K562 (cell line): Measurements from ENCODE around the gene OXTR. TPM values are rescaled to one million over a fixed set of nuclear protein-coding genes. Genes with fewer than 3 reads are reported as not detected.

Experiments used
- ATAC-seq: fragments of 200-7000 bp; cut with Tn5 transposase; 3 replicates; pipeline ENCODE4 v1.9.1; 2020; ENCODE audit warnings: moderate library complexity
- BruUV-seq: library from RNA; stranded (reverse); fragments of 400-500 nt; replicated peaks from 2 replicates; lab custom pipeline; 2021; lab: Mats Ljungman, UMichigan
- CTCF ChIA-PET: fragments of 300-600 bp; formaldehyde crosslinking; extraction: SDS; loops from one replicate; lab custom pipeline; 2021; ENCODE audit warnings: low intra/inter-chr PET ratio; lab: Yijun Ruan, JAX
- POLR2A ChIA-PET: fragments of 300-600, 350-650 bp; sonication (Branson Sonifier 250); formaldehyde crosslinking; extraction: SDS; loops from one replicate; lab custom pipeline; 2021; ENCODE audit warnings: antibody characterized with exemption, inconsistent platforms; lab: Yijun Ruan, JAX
- DNase-seq, 4 experiments: peaks; one replicate each; pipeline versions ENCODE4 v3.0.0 to v3.0.0-alpha.2; 2011 to 2018; ENCODE audit warnings: low spot score in 3 of 4, mixed read lengths in 3 of 4; ENCODE audit errors: extremely low read depth in 1 of 4
- FAIRE-seq: peaks from 2 replicates; lab custom pipeline; 2011; peaks lifted over from hg19 to GRCh38; lab: Jason Lieb, UNC
- H2AFZ ChIP-seq: 2 replicates; pipeline ENCODE4 v1.6.0; 2011; ENCODE audit warnings: low read depth, low read length, control low read depth, inconsistent platforms
- H3K27ac ChIP-seq: fragments of 200-600 bp; 3 replicates; pipeline ENCODE4 v1.8.0; 2011; ENCODE audit warnings: low read depth, mild to moderate bottlenecking, control low read depth, inconsistent platforms, low read length, moderate library complexity, mixed read lengths; ENCODE audit errors: extremely low read depth
- H3K27me3 ChIP-seq, 2 experiments: fragments of 300-600 bp in 1 of 2; 2 replicates in 1 of 2; 3 replicates in 1 of 2; pipeline versions ENCODE4 v1.6.0 to v1.8.0; 2011; ENCODE audit warnings: inconsistent platforms in 2 of 2, low read length in 2 of 2, mild to moderate bottlenecking in 1 of 2, mixed read lengths in 1 of 2, moderate library complexity in 1 of 2; ENCODE audit not compliant: control insufficient read depth in 2 of 2, insufficient read depth in 2 of 2
- H3K36me3 ChIP-seq: fragments of 300-600 bp; 3 replicates; pipeline ENCODE4 v1.8.0; 2011; ENCODE audit warnings: mild to moderate bottlenecking, low read length, inconsistent platforms; ENCODE audit not compliant: control insufficient read depth, insufficient read depth
- H3K4me1 ChIP-seq, 2 experiments: fragments of 200-600 bp in 1 of 2; replicated peaks in 1 of 2; 2 replicates in 1 of 2; 3 replicates in 1 of 2; pipeline versions ENCODE4 v1.5.1 to v1.8.0; 2011; ENCODE audit warnings: inconsistent platforms in 2 of 2, low read length in 2 of 2, mild to moderate bottlenecking in 1 of 2, mixed read lengths in 1 of 2, moderate library complexity in 1 of 2; ENCODE audit not compliant: control insufficient read depth in 2 of 2, insufficient read depth in 2 of 2
- H3K4me2 ChIP-seq: 2 replicates; pipeline ENCODE4 v1.6.1; 2011; ENCODE audit warnings: low read length, control low read depth, inconsistent platforms, mixed read lengths; ENCODE audit not compliant: insufficient read depth
- H3K4me3 ChIP-seq: fragments of 200-600 bp; sonication (generic), shearing (Covaris generic); 2 replicates; pipeline ENCODE4 v1.5.1; 2016; ENCODE audit warnings: control low read depth, inconsistent platforms
- H3K79me2 ChIP-seq: fragments of 200-600 bp; 3 replicates; pipeline ENCODE4 v1.8.0; 2011; ENCODE audit warnings: low read length, inconsistent platforms; ENCODE audit not compliant: control insufficient read depth, insufficient read depth
- H3K9ac ChIP-seq, 2 experiments: 2 replicates each; pipeline versions ENCODE4 v1.6.0 to v1.6.1; 2011; ENCODE audit warnings: low read depth in 2 of 2, low read length in 2 of 2, control low read depth in 1 of 2, inconsistent platforms in 1 of 2, mild to moderate bottlenecking in 1 of 2, mixed read lengths in 1 of 2; ENCODE audit not compliant: insufficient read depth in 1 of 2
- H3K9me1 ChIP-seq: one replicate; pipeline ENCODE4 v1.6.0; 2011; ENCODE audit warnings: inconsistent platforms, mild to moderate bottlenecking, low read length, moderate library complexity; ENCODE audit not compliant: control insufficient read depth, insufficient read depth
- H3K9me3 ChIP-seq: replicated peaks from 2 replicates; pipeline ENCODE4 v1.5.1; 2011; ENCODE audit warnings: low read depth, low read length, inconsistent platforms; ENCODE audit not compliant: control insufficient read depth, insufficient read depth
- H4K20me1 ChIP-seq: replicated peaks from 2 replicates; pipeline ENCODE4 v1.6.1; 2011; ENCODE audit warnings: low read length, inconsistent platforms, mixed read lengths; ENCODE audit not compliant: control insufficient read depth, insufficient read depth
- CEBPZ ChIP-seq: fragments of 150-350 bp; IDR thresholded peaks from 2 replicates; pipeline ENCODE4 v1.6.1; 2014; ENCODE audit warnings: low read depth, mild to moderate bottlenecking, low read length, borderline replicate concordance
- FOXK1 ChIP-seq: sonication (generic); formaldehyde crosslinking; IDR thresholded peaks from 2 replicates; pipeline ENCODE4 v1.8.0; 2022; ENCODE audit warnings: missing genetic modification reagents, mild to moderate bottlenecking, borderline replicate concordance
- GTF2E2 ChIP-seq: fragments of 200-800 bp; sonication (Bioruptor generic); IDR thresholded peaks from 2 replicates; pipeline ENCODE4 v1.6.1; 2016; ENCODE audit warnings: missing genetic modification characterization, missing compliant biosample characterization
- MAZ ChIP-seq, 2 experiments: fragments of 450-650 bp in 1 of 2; sonication (generic) in 1 of 2; formaldehyde crosslinking; IDR thresholded peaks in 1 of 2; conservative IDR thresholded peaks in 1 of 2; 2 replicates each; pipeline versions ENCODE4 v1.4.0 to v1.5.0; 2020; ENCODE audit warnings: mild to moderate bottlenecking in 1 of 2, missing genetic modification reagents in 1 of 2
- STAT6 ChIP-seq: sonication (generic); formaldehyde crosslinking; IDR thresholded peaks from 2 replicates; pipeline ENCODE4 v1.8.1; 2023; ENCODE audit warnings: mild to moderate bottlenecking, missing genetic modification reagents
- ZHX1 ChIP-seq: fragments of 150-350 bp; conservative IDR thresholded peaks from 2 replicates; pipeline ENCODE4 v1.6.1; 2014; ENCODE audit warnings: low read length
- ZNF124 ChIP-seq: sonication (generic); formaldehyde crosslinking; IDR thresholded peaks from 2 replicates; pipeline ENCODE4 v1.8.1; 2022; ENCODE audit warnings: missing genetic modification reagents
- ZNF239 ChIP-seq: fragments of 250-450 bp; sonication (Bioruptor Pico); IDR thresholded peaks from 2 replicates; pipeline ENCODE4 v1.4.0; 2020; ENCODE audit warnings: mild to moderate bottlenecking
- ZNF282 ChIP-seq: sonication (generic); formaldehyde crosslinking; IDR thresholded peaks from 2 replicates; pipeline ENCODE4 v1.8.1; 2023; ENCODE audit warnings: missing genetic modification reagents
- WGBS: fragments of 100-300 bp; shearing (Covaris generic); methylation state at CpG from one replicate; pipeline ENCODE4 v1.1.6; 2016; ENCODE audit warnings: low coverage, mixed read lengths; ENCODE audit not compliant: insufficient coverage; ENCODE audit errors: missing lambda C conversion rate; 5-methylcytosine and 5-hydroxymethylcytosine counted together
- in situ Hi-C: fragments of 300-500 bp; cut with MboI; formaldehyde crosslinking; loops from 4 replicates; pipeline ENCODE4 v1.15.0; 2018; ENCODE audit warnings: inconsistent platforms, mixed read lengths
- intact Hi-C: fragments of 100-400 bp; cut with micrococcal nuclease; formaldehyde crosslinking; loops from 2 replicates; pipeline ENCODE4 v1.14.2; 2022
- polyA plus RNA-seq, 8 experiments: library from polyadenylated mRNA; depleted of rRNA in 4 of 8; stranded (reverse) in 5 of 8; unstranded in 3 of 8; fragments of >200 nt; fragmentation: Nextera tagmentation in 2 of 8; fragmentation: Illumina TruSeq in 1 of 8; extraction: Ambion mirVana in 2 of 8; extraction: Trizol in 1 of 8; gene quantifications; 2 replicates each; pipeline versions ENCODE4 v1.2.1 to v1.2.3, GENCODE V29; 2011 to 2014; ENCODE audit warnings: inconsistent platforms in 1 of 8, missing spikeins in 1 of 8
- total RNA-seq, 7 experiments: library from RNA; depleted of rRNA in 6 of 7; stranded (reverse); fragments of >200 nt in 6 of 7; fragmentation: Illumina TruSeq in 2 of 7; extraction: Trizol in 2 of 7; gene quantifications; 2 replicates each; pipeline versions ENCODE4 v1.2.1 to v1.2.3, GENCODE V29; 2011 to 2021; ENCODE audit warnings: low replicate concordance in 1 of 7

The OXTR gene
- total and polyA plus RNA-seq, 9 of the 15 experiments (the other 6 are each of a cell fraction or from before 2014, with no cell fraction given), result 0.14 to 1.3 (median 0.80) TPM

- no peak for TF ChIP-seq STAT6 (CRISPR knock-in tag)
- TF ChIP-seq ZNF239, result peak; percentile 95
- TF ChIP-seq FOXK1 (CRISPR knock-in tag), result no peak
Observed at GRCh38 chr3:8746780-8747345, 22.6 kb downstream of the OXTR start (continued).

GRCh38 chr3:8745619-8746370 lies 23.6 kb downstream of the OXTR start:
- Histone ChIP-seq H3K4me1 (peaks cover 3 to 4% of the 10 kb centered on the region in 2 experiments; a peak in 3 of 5 replicates), H3K27ac (no peak overlapping the region), H3K27me3 (peaks cover 7 to 39% of the 10 kb centered on the region in 2 experiments; a peak in 3 of 5 replicates), H3K79me2 (no peaks in the 10 kb centered on the region), H3K9me3 (no peaks in the 10 kb centered on the region), H2AFZ (no peak overlapping the region), H3K4me2 (no peak overlapping the region), H3K4me3 (no peak overlapping the region), H3K9ac (no peak overlapping the region), H3K36me3 (no peaks in the 10 kb centered on the region), H3K9me1 (no peaks in the 10 kb centered on the region), H4K20me1 (no peaks in the 10 kb centered on the region; the same call in 1 of the 2 replicates)
- intact Hi-C loops (no loop called here), in situ Hi-C loops (no loop called here)
- ATAC-seq (no peak), DNase-seq (no peak), FAIRE-seq (no peak)
- ChIA-PET POLR2A (interaction anchor here (0.6 kb wide), 2 partner anchors 36 to 103 kb away, joined by 3 read pairs; no protein-coding TSS in a partner anchor), CTCF (no interaction called here)
- BruUV-seq, result no TSS peak
- WGBS, result 5% methylated on average over 23 of the region's 25 CpGs
- TF ChIP-seq ZNF124 (CRISPR knock-in tag), result no peak
- TF ChIP-seq ZNF282 (CRISPR knock-in tag), result no peak
- no peak for TF ChIP-seq MAZ (CRISPR knock-in tag; conservative IDR thresholded peaks at IDR 0.05 in 1 of 2, IDR thresholded peaks at IDR 0.05 in 1 of 2)
- no peak for TF ChIP-seq GTF2E2 (tag)
- no peak for TF ChIP-seq CEBPZ
- no peak for TF ChIP-seq ZHX1
